H9 (cell line): ENCODE data around the gene TYMP. TPM values are rescaled to one million over a fixed set of nuclear protein-coding genes. Genes with fewer than 3 reads are reported as not detected.
A peak's percentile ranks its signal among the peaks of the same experiment; 100 is the strongest.

Experiments used
- DNase-seq: peaks from one replicate; pipeline ENCODE4 v3.0.0-alpha.2; 2017
- H2AFZ ChIP-seq: one replicate; pipeline ENCODE4 v1.6.1; 2013; ENCODE audit warnings: mild to moderate bottlenecking, low read length, control low read depth, moderate library complexity
- H2AK5ac ChIP-seq: 2 replicates; pipeline ENCODE4 v1.6.1; 2013; ENCODE audit warnings: low read length, control low read depth, mixed read lengths; ENCODE audit not compliant: insufficient read length
- H2BK120ac ChIP-seq: one replicate; pipeline ENCODE4 v1.6.1; 2013; ENCODE audit warnings: low read depth, mild to moderate bottlenecking, low read length, control low read depth, inconsistent platforms; ENCODE audit not compliant: poor library complexity, severe bottlenecking
- H2BK12ac ChIP-seq: 2 replicates; pipeline ENCODE4 v1.6.1; 2013; ENCODE audit warnings: low read length, control low read depth, mixed read lengths, low read depth; ENCODE audit not compliant: insufficient read length
- H2BK15ac ChIP-seq: 2 replicates; pipeline ENCODE4 v1.6.1; 2013; ENCODE audit warnings: low read depth, low read length, control low read depth
- H2BK20ac ChIP-seq: one replicate; pipeline ENCODE4 v1.6.1; 2013; ENCODE audit warnings: low read depth, mild to moderate bottlenecking, low read length, control low read depth, inconsistent platforms; ENCODE audit not compliant: poor library complexity, severe bottlenecking
- H2BK5ac ChIP-seq: 2 replicates; pipeline ENCODE4 v1.6.1; 2013; ENCODE audit warnings: low read length, control low read depth, mixed read lengths; ENCODE audit not compliant: insufficient read length
- H3K14ac ChIP-seq: 2 replicates; pipeline ENCODE4 v1.6.1; 2013; ENCODE audit warnings: low read length, control low read depth; ENCODE audit not compliant: insufficient read depth
- H3K18ac ChIP-seq: 2 replicates; pipeline ENCODE4 v1.6.1; 2013; ENCODE audit warnings: low read depth, mild to moderate bottlenecking, mixed read lengths, low read length, control low read depth; ENCODE audit not compliant: insufficient read length
- H3K23ac ChIP-seq: 2 replicates; pipeline ENCODE4 v1.6.1; 2013; ENCODE audit warnings: low read length, control low read depth, mixed read lengths, low read depth; ENCODE audit not compliant: insufficient read length
- H3K23me2 ChIP-seq: 2 replicates; pipeline ENCODE4 v1.6.1; 2013; ENCODE audit warnings: low read depth, mild to moderate bottlenecking, mixed read lengths, low read length, control low read depth; ENCODE audit not compliant: insufficient read length, poor library complexity, severe bottlenecking
- H3K27ac ChIP-seq: 2 replicates; pipeline ENCODE4 v1.5.1; 2013; ENCODE audit warnings: low read length, control low read depth, mixed read lengths, low read depth; ENCODE audit not compliant: insufficient read length
- H3K27me3 ChIP-seq: 2 replicates; pipeline ENCODE4 v1.6.1; 2013; ENCODE audit warnings: low read length, control low read depth, inconsistent platforms; ENCODE audit not compliant: insufficient read depth
- H3K4ac ChIP-seq: 2 replicates; pipeline ENCODE4 v1.6.1; 2013; ENCODE audit warnings: low read depth, mild to moderate bottlenecking, control low read depth, inconsistent platforms, low read length, moderate library complexity
- H3K4me1 ChIP-seq: 2 replicates; pipeline ENCODE4 v1.6.1; 2013; ENCODE audit warnings: low read length, control low read depth, inconsistent platforms; ENCODE audit not compliant: insufficient read depth
- H3K4me2 ChIP-seq: 2 replicates; pipeline ENCODE4 v1.6.1; 2013; ENCODE audit warnings: low read length, control low read depth, mixed read lengths; ENCODE audit not compliant: insufficient read length, insufficient read depth
- H3K56ac ChIP-seq: 2 replicates; pipeline ENCODE4 v1.6.1; 2013; ENCODE audit warnings: low read depth, mild to moderate bottlenecking, mixed read lengths, low read length, control low read depth; ENCODE audit not compliant: insufficient read length
- H3K79me1 ChIP-seq: 2 replicates; pipeline ENCODE4 v1.6.1; 2013; ENCODE audit warnings: low read depth, mild to moderate bottlenecking, moderate library complexity, low read length, control low read depth, inconsistent platforms; ENCODE audit not compliant: insufficient read depth, poor library complexity, severe bottlenecking
- H3K79me2 ChIP-seq: 2 replicates; pipeline ENCODE4 v1.6.1; 2013; ENCODE audit warnings: low read length, control low read depth, inconsistent platforms; ENCODE audit not compliant: insufficient read depth
- H3K9ac ChIP-seq: 2 replicates; pipeline ENCODE4 v1.6.1; 2013; ENCODE audit warnings: low read length, control low read depth, mixed read lengths; ENCODE audit not compliant: insufficient read length; ENCODE audit errors: extremely low read depth
- H3K9me3 ChIP-seq: one replicate; pipeline ENCODE4 v1.6.1; 2013; ENCODE audit warnings: low read depth, low read length, inconsistent platforms; ENCODE audit not compliant: control insufficient read depth
- H3T11ph ChIP-seq: one replicate; pipeline ENCODE4 v1.6.1; 2013; ENCODE audit warnings: mild to moderate bottlenecking, low read length, control low read depth, inconsistent platforms
- H4K20me1 ChIP-seq: one replicate; pipeline ENCODE4 v1.6.1; 2013; ENCODE audit not compliant: control insufficient read depth, insufficient read length, insufficient read depth
- H4K5ac ChIP-seq: 2 replicates; pipeline ENCODE4 v1.6.1; 2013; ENCODE audit warnings: low read depth, mild to moderate bottlenecking, mixed read lengths, low read length, control low read depth; ENCODE audit not compliant: insufficient read length
- H4K8ac ChIP-seq: replicated peaks from 2 replicates; pipeline ENCODE4 v1.6.1; 2013; ENCODE audit warnings: low read length, control low read depth, mixed read lengths, low read depth; ENCODE audit not compliant: insufficient read length
- H4K91ac ChIP-seq: 2 replicates; pipeline ENCODE4 v1.6.1; 2013; ENCODE audit warnings: low read depth, mild to moderate bottlenecking, moderate library complexity, mixed read lengths, low read length, control low read depth; ENCODE audit not compliant: insufficient read length
- H3K27ac Mint-ChIP-seq, 3 experiments: 2 replicates in 2 of 3; 3 replicates in 1 of 3; pipeline ENCODE4 v1.8.0; 2020 to 2021; ENCODE audit warnings: mixed read lengths in 3 of 3, mild to moderate bottlenecking in 1 of 3, moderate library complexity in 1 of 3
- H3K27me3 Mint-ChIP-seq: 2 replicates; pipeline ENCODE4 v1.8.0; 2021; ENCODE audit warnings: low read depth, mild to moderate bottlenecking, moderate library complexity, mixed read lengths
- H3K36me3 Mint-ChIP-seq, 3 experiments: 2 replicates in 2 of 3; 3 replicates in 1 of 3; pipeline ENCODE4 v1.8.0; 2020 to 2021; ENCODE audit warnings: low read depth in 3 of 3, mixed read lengths in 3 of 3; ENCODE audit not compliant: insufficient read depth in 1 of 3
- H3K4me1 Mint-ChIP-seq, 2 experiments: 2 replicates each; pipeline ENCODE4 v1.8.0; 2020; ENCODE audit warnings: mixed read lengths in 2 of 2
- H3K4me3 Mint-ChIP-seq, 2 experiments: 2 replicates in 1 of 2; 3 replicates in 1 of 2; pipeline ENCODE4 v1.8.0; 2020 to 2021; ENCODE audit warnings: mild to moderate bottlenecking in 2 of 2, mixed read lengths in 2 of 2, moderate library complexity in 1 of 2
- H3K9me3 Mint-ChIP-seq, 2 experiments: 2 replicates in 1 of 2; 3 replicates in 1 of 2; pipeline ENCODE4 v1.8.0; 2020; ENCODE audit warnings: mild to moderate bottlenecking in 2 of 2, mixed read lengths in 2 of 2, moderate library complexity in 1 of 2
- CTCF ChIP-seq: fragments of 200-600 bp; sonication (generic); conservative IDR thresholded peaks from 3 replicates; pipeline ENCODE4 v1.8.0; 2021; ENCODE audit warnings: antibody characterized with exemption, mild to moderate bottlenecking
- WGBS: extraction: QIAGEN DNeasy Blood & Tissue Kit; methylation state at CpG from one replicate; pipeline ENCODE4 v1.1.7; 2013; ENCODE audit warnings: missing lambda C conversion rate, low lambda C conversion rate, mixed read lengths; ENCODE audit not compliant: insufficient read length; ENCODE audit errors: extremely low coverage; 5-methylcytosine and 5-hydroxymethylcytosine counted together
- total RNA-seq: library from RNA; stranded (reverse); gene quantifications from 2 replicates; pipeline ENCODE4 v1.2.1, GENCODE V29; 2021

The TYMP gene
- total RNA-seq, 1 experiment from 2014 or later, result 1.0 TPM

GRCh38 chr22:50522806-50523438 is 6.9 kb downstream of the TYMP start:
- Histone ChIP-seq H3T11ph (no peak overlapping the region), H3K56ac (no peak overlapping the region), H3K9me3 (no peaks in the 10 kb centered on the region), H3K4me2 (no peak overlapping the region), H3K79me1 (no peaks in the 10 kb centered on the region), H3K14ac (no peak overlapping the region), H4K5ac (no peak overlapping the region), H4K8ac (no peak overlapping the region), H4K91ac (no peak overlapping the region), H3K23me2 (peaks cover 3% of the 10 kb centered on the region), H3K27me3 (peaks cover under 1% of the 10 kb centered on the region; the same call in 1 of the 2 replicates), H3K4me1 (peaks cover 3% of the 10 kb centered on the region; the same call in 1 of the 2 replicates), H3K27ac (no peak overlapping the region), H2BK120ac (no peak overlapping the region), H3K79me2 (no peaks in the 10 kb centered on the region), H4K20me1 (no peaks in the 10 kb centered on the region), H2BK20ac (no peak overlapping the region), H3K9ac (no peak overlapping the region), H2AK5ac (no peak overlapping the region), H2BK12ac (no peak overlapping the region), H3K18ac (no peak overlapping the region), H3K23ac (no peak overlapping the region), H2AFZ (no peak overlapping the region), H3K4ac (no peak overlapping the region), H2BK15ac (no peak overlapping the region), H2BK5ac (no peak overlapping the region)
- no CpG with 5 or more reads among the region's 22 CpGs for WGBS
- peaks cover 14% of the 10 kb centered on the region for H3K27me3 Mint-ChIP-seq
- H3K4me3 Mint-ChIP-seq, result peak overlapping the region in 1 of 2 experiments; percentile 38; a peak in 1 of 5 replicates
- peaks cover 7 to 44% (median 33%) of the 10 kb centered on the region in 3 experiments; a peak in 6 of 7 replicates for H3K36me3 Mint-ChIP-seq
- TF ChIP-seq CTCF, result no peak
- no peak for DNase-seq
- peaks cover 11 to 15% of the 10 kb centered on the region in 2 experiments for H3K4me1 Mint-ChIP-seq
- H3K9me3 Mint-ChIP-seq, result no peaks in the 10 kb centered on the region
- no peak overlapping the region for H3K27ac Mint-ChIP-seq
